Right atrium auricular region (tissue), 2 donors: Measurements from ENCODE around the gene MRPL1. TPM values are rescaled to one million over a fixed set of nuclear protein-coding genes. Genes with fewer than 3 reads are reported as not detected.
"Not testable (repeated sequence)": the region's sequence is repeated elsewhere in the genome, so short reads cannot be mapped to it uniquely, and the experiment has no call there.

Experiments used
- DNase-seq: peaks from one replicate; pipeline ENCODE4 v3.0.0-alpha.2; 2019; ENCODE audit warnings: low spot score
- H3K27ac ChIP-seq, 2 donors: fragments of 200-600 bp; sonication (generic); 1 replicate in 1 of 2; 2 replicates in 1 of 2; pipeline ENCODE4 v1.5.1; 2016 to 2019
- H3K27me3 ChIP-seq, 2 donors: fragments of 200-600 bp; sonication (generic); one replicate each; pipeline versions ENCODE4 v1.5.1 to v1.6.0; 2017 to 2019
- H3K36me3 ChIP-seq: fragments of 200-600 bp; sonication (generic); one replicate; pipeline ENCODE4 v1.5.1; 2016
- H3K4me1 ChIP-seq, 2 donors: fragments of 200-600 bp; sonication (generic); one replicate each; pipeline versions ENCODE4 v1.5.1 to v1.6.0; 2017 to 2019
- H3K4me3 ChIP-seq, 2 donors: fragments of 200-600 bp; sonication (generic); 1 replicate in 1 of 2; 2 replicates in 1 of 2; pipeline ENCODE4 v1.5.1; 2017 to 2019; ENCODE audit warnings: mild to moderate bottlenecking in 1 of 2, moderate library complexity in 1 of 2
- H3K9me3 ChIP-seq, 2 donors: fragments of 200-600 bp; sonication (generic); one replicate each; pipeline ENCODE4 v1.5.1; 2019
- total RNA-seq, 2 donors: library from RNA; depleted of rRNA; stranded (reverse); fragments of >200 nt; gene quantifications; one replicate each; pipeline ENCODE4 v1.1.0, GENCODE V29; 2016
- TF ChIP-seq, protein P1 (sequence below), 2 donors: fragments of 200-600 bp; sonication (generic); IDR thresholded peaks; one replicate each; pipeline ENCODE4 v1.5.1; 2019; ENCODE audit warnings: antibody characterized with exemption in 2 of 2

The MRPL1 gene
- total RNA-seq, 2 donors from 2014 or later = 17.4 to 32.0 TPM

DNA sequence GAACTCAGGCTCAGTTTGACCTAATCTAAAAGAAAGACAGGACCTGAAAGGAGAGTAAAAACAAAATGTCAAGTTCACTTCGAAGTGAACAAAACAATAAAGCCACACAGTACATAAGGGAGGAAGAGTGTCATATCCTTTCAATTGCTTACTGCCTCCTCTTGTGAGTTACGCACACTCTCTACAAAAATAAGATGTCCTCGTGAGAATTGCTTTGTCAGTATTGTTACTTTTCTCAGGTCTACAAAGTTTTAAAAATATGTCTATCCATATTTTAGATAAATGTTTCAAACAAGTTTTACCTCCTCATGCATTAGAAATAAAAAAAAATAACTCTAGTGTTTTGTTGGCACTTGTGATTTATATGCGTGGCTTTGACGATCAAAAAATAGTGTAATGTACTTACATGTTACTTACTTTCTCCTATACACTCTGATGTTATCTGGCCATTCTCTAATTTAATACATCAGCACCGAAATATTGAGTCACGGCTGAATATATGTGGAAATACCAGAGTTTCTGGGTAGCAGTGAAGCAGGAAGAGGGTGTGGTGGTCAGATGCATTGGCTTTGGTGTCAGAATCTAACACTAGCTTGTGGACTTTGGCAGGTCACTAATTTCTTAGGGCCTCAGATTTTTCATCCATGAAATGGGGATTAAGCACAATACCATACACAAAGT lies 8.1 kb upstream of the MRPL1 start:
- H3K9me3 ChIP-seq = no peaks in the 10 kb centered on the region
- H3K4me1 ChIP-seq = peaks cover 0 to 9% of the 10 kb centered on the region in 2 donors
- no peaks in the 10 kb centered on the region for H3K27me3 ChIP-seq
- no peak for DNase-seq
- H3K27ac ChIP-seq = peak overlapping the region; percentile 19 to 62
- no peaks in the 10 kb centered on the region for H3K36me3 ChIP-seq
- TF ChIP-seq, protein P1, sequence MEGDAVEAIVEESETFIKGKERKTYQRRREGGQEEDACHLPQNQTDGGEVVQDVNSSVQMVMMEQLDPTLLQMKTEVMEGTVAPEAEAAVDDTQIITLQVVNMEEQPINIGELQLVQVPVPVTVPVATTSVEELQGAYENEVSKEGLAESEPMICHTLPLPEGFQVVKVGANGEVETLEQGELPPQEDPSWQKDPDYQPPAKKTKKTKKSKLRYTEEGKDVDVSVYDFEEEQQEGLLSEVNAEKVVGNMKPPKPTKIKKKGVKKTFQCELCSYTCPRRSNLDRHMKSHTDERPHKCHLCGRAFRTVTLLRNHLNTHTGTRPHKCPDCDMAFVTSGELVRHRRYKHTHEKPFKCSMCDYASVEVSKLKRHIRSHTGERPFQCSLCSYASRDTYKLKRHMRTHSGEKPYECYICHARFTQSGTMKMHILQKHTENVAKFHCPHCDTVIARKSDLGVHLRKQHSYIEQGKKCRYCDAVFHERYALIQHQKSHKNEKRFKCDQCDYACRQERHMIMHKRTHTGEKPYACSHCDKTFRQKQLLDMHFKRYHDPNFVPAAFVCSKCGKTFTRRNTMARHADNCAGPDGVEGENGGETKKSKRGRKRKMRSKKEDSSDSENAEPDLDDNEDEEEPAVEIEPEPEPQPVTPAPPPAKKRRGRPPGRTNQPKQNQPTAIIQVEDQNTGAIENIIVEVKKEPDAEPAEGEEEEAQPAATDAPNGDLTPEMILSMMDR (IDR thresholded peaks at IDR 0.05) = no peak
- no peak overlapping the region for H3K4me3 ChIP-seq

DNA sequence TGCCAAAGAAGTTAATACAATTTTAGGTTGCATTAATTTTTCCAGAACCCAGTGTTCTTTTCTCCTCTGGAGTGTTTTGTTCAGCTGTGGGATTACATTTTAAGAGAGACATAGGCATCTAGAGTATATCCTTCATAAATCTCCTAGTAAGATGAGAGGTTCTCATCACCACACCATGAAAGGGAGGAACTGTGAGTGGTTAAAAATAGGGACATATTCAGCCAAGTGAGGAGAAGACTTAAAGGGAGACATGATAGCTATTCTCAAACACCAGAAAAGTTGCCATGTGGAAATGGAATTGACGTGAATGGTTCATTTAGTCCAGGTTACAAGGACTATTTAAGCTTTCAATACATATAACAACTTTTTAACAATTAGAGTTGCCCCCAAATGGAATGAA lies 6.5 kb upstream of the MRPL1 start:
- Histone ChIP-seq H3K4me1 (peaks cover 0 to 9% of the 10 kb centered on the region in 2 donors), H3K9me3 (no peaks in the 10 kb centered on the region), H3K27me3 (no peaks in the 10 kb centered on the region), H3K36me3 (no peaks in the 10 kb centered on the region), H3K27ac (peak overlapping the region in 1 of 2 donors; percentile 54), H3K4me3 (no peak overlapping the region)
- TF ChIP-seq, protein P1 (IDR thresholded peaks at IDR 0.05) = no peak
- no peak for DNase-seq

DNA sequence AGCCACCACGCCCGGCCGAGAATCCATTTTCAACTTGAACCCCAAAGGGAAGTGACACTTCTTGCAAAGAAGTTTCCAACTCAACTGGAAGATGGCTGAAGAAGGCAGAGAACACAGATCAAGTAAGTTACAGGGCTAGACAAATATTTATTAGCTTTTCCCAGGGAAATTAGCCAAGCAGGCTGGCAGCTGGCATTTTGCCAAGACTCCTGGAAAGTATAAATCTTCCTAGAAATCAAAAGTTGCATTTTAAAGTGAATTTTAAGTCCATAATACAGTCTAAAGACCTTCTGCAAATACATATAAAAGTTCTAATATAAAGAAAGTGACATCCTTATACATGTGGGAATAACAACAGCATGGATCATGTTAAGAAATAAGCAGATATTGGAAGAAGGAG lies 3.4 kb upstream of the MRPL1 start:
- Histone ChIP-seq H3K36me3 (no peaks in the 10 kb centered on the region), H3K27ac (no peak overlapping the region), H3K4me3 (no peak overlapping the region), H3K4me1 (peaks cover 0 to 21% of the 10 kb centered on the region in 2 donors), H3K27me3 (no peaks in the 10 kb centered on the region), H3K9me3 (no peaks in the 10 kb centered on the region)
- TF ChIP-seq, protein P1 (IDR thresholded peaks at IDR 0.05) = no peak
- DNase-seq = no peak

DNA sequence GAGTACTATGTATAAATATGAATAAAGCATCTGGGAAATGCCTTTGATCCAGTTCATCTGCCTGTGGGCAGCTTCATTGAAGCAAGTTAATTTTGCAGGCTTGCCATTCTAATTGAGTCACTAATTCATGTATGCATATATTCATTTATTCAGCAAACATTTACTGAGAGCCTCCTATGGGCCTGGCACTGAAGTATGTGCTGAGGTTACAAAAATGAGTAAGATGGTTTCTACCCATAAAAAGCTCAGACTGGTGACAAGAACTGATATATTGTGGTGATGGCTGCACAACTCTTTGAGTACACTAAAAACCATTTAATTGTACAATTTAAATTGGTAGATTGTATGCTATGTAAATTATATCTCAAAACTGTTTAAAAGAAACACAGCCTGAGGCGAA lies 1.1 kb upstream of the MRPL1 start:
- Histone ChIP-seq H3K27ac (peak overlapping the region; percentile 90 to 91), H3K36me3 (no peaks in the 10 kb centered on the region), H3K4me1 (peaks cover 0 to 19% of the 10 kb centered on the region in 2 donors), H3K9me3 (no peaks in the 10 kb centered on the region), H3K27me3 (no peaks in the 10 kb centered on the region), H3K4me3 (peak overlapping the region; percentile 67 to 73)
- DNase-seq = no peak
- TF ChIP-seq, protein P1 (IDR thresholded peaks at IDR 0.05) = no peak

DNA sequence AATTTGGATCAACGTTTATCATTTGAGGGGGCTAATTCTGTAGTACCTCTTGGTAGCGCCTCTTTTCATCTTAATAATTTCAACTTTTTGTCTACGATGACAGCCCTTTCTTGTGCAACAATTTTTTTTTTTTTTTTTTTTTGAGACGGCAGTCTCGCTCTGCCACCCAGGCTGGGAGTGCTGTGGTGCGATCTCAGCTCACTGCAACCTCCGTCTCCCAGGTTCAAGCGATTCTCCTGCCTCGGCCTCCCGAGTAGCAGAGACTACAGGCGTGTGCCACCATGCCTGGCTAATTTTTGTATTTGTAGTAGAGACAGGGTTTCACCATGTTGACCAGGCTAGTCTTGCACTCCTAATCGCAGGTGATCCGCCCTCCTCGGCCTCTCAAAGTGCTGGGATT lies 711 bp downstream of the MRPL1 start:
- not testable (repeated sequence) for DNase-seq, H3K36me3 ChIP-seq, H3K27me3 ChIP-seq, H3K9me3 ChIP-seq
- peaks cover 0 to 19% of the 10 kb centered on the region in 2 donors for H3K4me1 ChIP-seq
- peak overlapping the region; percentile 67 to 73 for H3K4me3 ChIP-seq
- peak overlapping the region; percentile 90 to 91 for H3K27ac ChIP-seq

DNA sequence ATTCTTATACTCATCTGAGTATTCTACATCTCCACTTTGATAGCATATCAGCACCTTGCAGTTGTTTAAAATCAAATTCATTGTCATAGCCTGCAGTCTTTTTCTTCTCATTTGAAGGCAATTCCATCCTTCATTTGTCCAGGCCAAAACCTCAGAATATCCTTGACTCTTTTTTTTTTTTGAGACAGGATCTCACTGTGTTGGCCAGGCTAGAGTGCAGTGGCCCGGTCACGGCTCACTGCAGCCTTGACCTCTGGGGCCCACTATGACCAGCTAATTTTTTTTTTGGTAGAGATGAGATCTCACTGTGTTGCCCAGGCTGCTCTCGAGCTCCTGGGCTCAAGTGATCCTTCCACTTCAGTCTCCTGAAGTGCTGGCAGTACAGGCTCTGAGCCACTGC lies 2.6 kb downstream of the MRPL1 start:
- Histone ChIP-seq H3K4me1 (peaks cover 0 to 19% of the 10 kb centered on the region in 2 donors), H3K9me3 (no peaks in the 10 kb centered on the region), H3K27ac (no peak overlapping the region), H3K36me3 (no peaks in the 10 kb centered on the region), H3K4me3 (no peak overlapping the region), H3K27me3 (no peaks in the 10 kb centered on the region)
- no peak for DNase-seq
- TF ChIP-seq, protein P1 (IDR thresholded peaks at IDR 0.05) = no peak
